NCI-H187 (cell line): ENCODE results near the gene MPPED1.

ENCODE experiments used
- DNase-seq, 2 experiments: peaks; one replicate each; lab custom pipeline; 2025; lab: John Stamatoyannopoulos, UW

The MPPED1 gene

GRCh38 chr22:43500792-43501785 is 89.3 kb downstream of the MPPED1 start:
- DNase-seq: no peak

- no peak for DNase-seq
These were observed 90.1 kb downstream of the MPPED1 start for GRCh38 chr22:43501878-43502277.

GRCh38 chr22:43502306-43502874 is 90.6 kb downstream of the MPPED1 start:
- no peak for DNase-seq

- DNase-seq: no peak
These were observed 92.3 kb downstream of the MPPED1 start for GRCh38 chr22:43504068-43504467.

GRCh38 chr22:43504666-43505261 is 93.0 kb downstream of the MPPED1 start:
- DNase-seq: no peak

- DNase-seq: no peak
These were observed 93.6 kb downstream of the MPPED1 start for GRCh38 chr22:43505423-43505822.

GRCh38 chr22:43505896-43506295 is 94.1 kb downstream of the MPPED1 start:
- no peak for DNase-seq

- DNase-seq: no peak
These were observed 94.7 kb downstream of the MPPED1 start for GRCh38 chr22:43506487-43506886.

- DNase-seq: no peak
These were observed 95.4 kb downstream of the MPPED1 start for GRCh38 chr22:43507235-43507634.

GRCh38 chr22:43508489-43508888 is 96.7 kb downstream of the MPPED1 start:
- no peak for DNase-seq

- DNase-seq: no peak
These were observed 97.5 kb downstream of the MPPED1 start for GRCh38 chr22:43509337-43509736.

GRCh38 chr22:43510281-43511070 is 98.7 kb downstream of the MPPED1 start:
- no peak for DNase-seq

- DNase-seq: no peak
These were observed 99.6 kb downstream of the MPPED1 start for GRCh38 chr22:43511276-43511910.

- DNase-seq: no peak
These were observed 100.5 kb downstream of the MPPED1 start for GRCh38 chr22:43512279-43512678.

- no peak for DNase-seq
These were observed 102.8 kb downstream of the MPPED1 start for GRCh38 chr22:43514476-43515157.

- DNase-seq: no peak
These were observed 103.6 kb downstream of the MPPED1 start for GRCh38 chr22:43515411-43515810.

- no peak for DNase-seq
These were observed 104.1 kb downstream of the MPPED1 start for GRCh38 chr22:43515902-43516301.

- DNase-seq: no peak
These were observed 104.6 kb downstream of the MPPED1 start for GRCh38 chr22:43516386-43516785.

GRCh38 chr22:43516996-43517635 is 105.3 kb downstream of the MPPED1 start:
- DNase-seq: no peak

GRCh38 chr22:43520632-43521039 is 108.8 kb downstream of the MPPED1 start:
- DNase-seq: no peak

GRCh38 chr22:43521716-43522115 is 109.9 kb downstream of the MPPED1 start:
- no peak for DNase-seq
